DMS114 treated with DMSO at 0.1 percent for 48 hours (cell line): ENCODE results near the gene FAM163A.
"Not testable (repeated sequence)": the region's sequence is repeated elsewhere in the genome, so short reads cannot be mapped to it uniquely, and the experiment has no call there.

Experiments used
- DNase-seq: peaks from one replicate; lab custom pipeline; 2025; ENCODE audit not compliant: unreplicated experiment; lab: John Stamatoyannopoulos, UW

The FAM163A gene

DNA sequence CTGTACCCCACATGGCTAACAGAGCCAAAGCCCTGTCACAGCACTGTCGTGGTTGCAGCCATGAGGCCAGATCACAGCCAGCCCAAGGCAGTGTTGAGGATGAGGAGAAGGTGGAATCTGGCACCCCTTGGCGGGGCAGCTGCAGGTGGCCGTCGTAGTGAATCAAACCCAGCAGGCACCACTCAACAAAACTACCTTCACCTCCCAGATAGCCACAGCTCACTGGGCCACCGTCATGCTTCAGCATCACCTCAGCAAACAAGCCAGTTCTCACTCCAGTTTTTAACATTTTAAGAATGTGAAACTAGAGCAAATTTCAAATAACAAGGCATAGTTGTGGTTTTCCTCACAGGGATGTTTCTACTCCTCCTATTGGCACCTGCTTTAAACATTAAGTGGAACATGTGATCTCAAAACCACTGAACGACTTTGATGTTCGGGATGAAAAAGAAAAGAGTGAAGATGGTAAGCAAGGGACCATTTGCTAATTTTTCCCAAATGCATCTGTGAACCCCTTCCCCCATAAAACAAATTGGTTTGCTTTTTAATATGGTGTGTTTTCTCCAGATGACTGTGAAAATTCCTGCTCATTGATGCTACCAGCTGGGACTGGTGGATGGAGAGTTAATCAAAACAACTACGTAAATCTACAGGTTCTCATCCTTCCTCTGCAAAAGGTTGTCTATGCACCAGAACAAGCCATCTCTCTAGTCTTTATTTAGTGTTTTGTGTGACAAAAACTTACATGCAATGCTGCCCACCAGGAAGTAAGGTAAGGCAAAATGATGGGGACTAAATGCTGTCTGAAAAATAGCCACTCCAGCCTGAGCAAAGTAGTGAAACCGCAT is 89.0 kb downstream of the FAM163A start:
- no peak for DNase-seq

DNA sequence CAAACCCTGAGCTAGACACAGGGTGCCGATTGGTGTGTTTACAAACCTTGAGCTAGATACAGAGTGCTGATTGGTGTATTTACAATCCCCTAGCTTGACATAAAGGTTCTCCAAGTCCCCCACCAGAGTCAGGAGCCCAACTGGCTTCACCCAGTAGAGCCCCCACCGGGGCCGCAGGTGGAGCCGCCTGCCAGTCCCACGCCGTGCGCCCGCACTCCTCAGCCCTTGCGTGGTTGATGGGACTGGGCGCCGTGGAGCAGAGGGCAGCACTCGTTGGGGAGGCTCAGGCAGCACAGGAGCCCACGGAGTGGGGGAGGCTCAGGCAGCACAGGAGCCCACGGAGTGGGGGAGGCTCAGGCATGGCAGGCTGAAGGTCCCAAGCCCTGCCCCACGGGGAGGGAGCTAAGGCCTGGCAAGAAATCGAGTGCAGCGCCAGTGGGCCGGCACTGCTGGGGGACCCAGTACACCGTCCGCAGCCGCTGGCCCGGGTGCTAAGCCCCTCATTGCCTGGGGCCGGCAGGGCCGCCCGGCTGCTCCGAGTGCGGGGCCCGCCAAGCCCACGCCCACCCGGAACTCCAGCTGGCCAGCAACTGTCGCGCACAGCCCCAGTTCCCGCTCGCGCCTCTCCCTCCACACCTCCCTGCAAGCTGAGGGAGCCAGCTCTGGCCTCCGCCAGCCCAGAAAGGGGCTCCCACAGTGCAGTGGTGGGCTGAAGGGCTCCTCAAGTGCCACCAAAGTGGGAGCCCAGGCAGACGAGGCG is 93.8 kb downstream of the FAM163A start:
- not testable (repeated sequence) for DNase-seq

DNA sequence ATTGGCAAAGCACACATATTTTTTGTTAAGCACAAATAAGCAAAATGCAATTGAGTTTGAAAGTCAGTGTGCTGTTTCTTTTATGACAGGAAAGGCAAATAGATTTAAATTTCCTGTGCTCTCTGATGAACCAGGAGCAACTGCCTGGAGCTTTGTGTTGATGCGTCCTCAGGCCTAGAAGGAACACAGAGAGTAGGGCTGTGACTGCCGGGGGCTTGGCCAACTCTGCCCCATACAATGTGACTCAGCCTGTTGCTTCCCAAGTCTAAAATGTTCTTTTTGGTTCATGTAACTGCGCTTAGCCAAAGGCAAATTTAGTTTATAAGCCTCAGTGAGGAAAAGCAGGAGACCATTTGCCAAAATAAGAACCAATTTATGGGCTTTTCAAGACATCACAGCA is 97.0 kb downstream of the FAM163A start:
- no peak for DNase-seq

DNA sequence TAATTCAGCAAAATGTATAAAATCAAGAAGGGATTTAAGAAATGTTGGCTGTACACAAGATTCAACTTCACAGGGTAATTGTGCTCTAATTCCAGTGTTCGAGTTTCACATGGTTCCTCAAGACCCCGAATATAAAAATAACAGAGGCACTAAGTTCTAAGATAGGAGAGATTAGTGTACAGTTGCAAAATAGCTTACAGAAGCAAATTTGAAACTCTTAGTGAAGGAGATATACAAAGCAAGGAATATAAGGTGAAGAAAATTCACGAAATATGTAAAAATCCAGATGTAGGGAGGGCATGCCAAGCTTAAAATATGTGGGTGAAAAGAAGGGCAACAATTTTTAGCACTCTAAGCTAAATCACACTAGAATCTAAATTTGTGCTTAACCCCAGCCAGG is 105.1 kb downstream of the FAM163A start:
- DNase-seq: no peak

DNA sequence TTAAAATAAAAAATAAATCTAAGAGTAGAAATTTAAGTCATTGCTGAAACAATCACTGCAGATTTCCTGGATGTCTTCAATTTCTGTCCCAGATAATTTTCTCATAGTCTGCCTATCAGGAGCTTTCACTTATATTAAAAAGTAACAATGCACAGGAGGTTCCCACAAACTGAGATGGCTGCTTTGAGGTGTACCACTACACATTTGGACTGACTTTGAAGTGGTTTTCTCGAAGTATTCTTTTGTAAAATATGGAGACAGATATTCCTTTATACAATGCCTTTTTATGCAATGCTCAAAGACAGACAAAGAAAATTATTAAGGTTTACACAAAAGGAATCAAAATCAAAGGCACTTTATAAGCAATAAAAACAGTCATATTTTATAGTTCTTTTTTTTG is 110.0 kb downstream of the FAM163A start:
- DNase-seq: no peak

DNA sequence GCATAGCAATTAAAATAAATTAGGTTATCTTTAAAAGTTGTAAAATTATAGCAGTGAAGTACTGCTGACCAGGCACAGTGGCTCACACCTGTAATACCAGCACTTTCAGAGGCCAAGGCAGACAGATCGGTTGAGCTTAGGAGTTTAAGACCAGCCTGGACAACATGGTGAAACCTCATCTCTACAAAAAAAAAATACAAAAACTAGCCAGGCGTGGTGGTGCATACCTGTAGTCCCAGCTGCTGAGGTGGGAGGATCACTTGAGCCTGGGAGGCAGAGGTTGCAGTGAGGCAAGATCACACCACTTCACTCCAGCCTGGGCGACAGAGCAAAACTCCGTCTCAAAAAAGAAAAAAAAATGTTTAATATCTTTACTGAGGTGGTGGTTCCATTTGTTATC is 112.7 kb downstream of the FAM163A start:
- DNase-seq: not testable (repeated sequence)

DNA sequence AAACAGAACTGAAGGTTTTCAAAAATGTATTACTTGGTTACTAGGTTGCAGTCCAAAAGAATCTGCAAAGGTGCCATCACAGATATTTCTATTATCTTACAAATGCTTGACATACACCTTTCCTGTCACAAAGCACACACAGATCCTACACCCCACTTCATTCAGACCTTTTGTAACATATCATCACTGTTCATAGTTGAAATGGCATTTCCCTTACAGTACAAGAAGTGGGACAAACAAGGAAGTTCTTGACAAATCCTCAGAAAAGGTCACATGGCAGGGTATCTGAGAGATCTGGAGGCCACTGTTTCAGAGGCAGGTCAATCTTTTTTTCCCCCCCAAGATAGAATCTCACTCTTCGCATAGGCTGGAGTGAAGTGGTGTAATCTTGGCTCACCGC is 113.2 kb downstream of the FAM163A start:
- DNase-seq: no peak

DNA sequence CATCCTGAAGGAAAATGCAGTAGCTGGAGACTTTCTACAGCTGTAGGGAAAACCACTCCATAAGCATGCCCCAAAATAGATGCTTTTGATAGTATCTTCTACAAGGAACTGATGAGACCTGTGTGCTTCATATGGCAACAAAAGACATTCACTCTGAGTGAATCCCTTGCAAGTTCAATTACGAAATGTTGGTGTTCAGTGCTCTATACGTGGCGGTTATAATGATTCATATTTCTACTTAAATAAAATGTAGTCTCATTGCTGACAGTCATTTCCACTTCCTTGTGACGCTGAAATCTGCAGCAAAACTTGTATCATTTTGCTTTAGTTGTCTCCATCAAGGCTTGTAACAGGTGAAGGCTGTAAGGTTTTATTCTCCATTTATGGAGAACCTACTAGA is 113.9 kb downstream of the FAM163A start:
- DNase-seq: no peak

DNA sequence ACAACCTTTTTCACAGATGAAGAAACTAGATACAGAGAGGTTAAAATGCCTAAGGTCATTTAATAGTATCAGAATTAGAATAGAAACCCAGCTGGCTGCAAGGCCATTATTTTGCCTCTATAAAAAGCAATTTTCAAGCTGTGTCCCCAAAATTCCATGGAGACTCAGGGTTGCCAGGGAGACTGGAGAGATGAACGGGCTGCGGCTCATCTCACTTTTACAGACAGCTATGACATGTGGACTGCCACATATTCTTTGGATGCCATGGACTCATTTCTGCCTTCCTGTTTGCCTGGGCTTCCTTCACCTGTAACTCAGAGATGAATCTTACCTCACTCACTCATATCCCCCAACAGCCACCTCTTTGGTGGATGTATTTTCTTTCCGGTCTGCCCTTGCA is 117.6 kb downstream of the FAM163A start:
- no peak for DNase-seq

DNA sequence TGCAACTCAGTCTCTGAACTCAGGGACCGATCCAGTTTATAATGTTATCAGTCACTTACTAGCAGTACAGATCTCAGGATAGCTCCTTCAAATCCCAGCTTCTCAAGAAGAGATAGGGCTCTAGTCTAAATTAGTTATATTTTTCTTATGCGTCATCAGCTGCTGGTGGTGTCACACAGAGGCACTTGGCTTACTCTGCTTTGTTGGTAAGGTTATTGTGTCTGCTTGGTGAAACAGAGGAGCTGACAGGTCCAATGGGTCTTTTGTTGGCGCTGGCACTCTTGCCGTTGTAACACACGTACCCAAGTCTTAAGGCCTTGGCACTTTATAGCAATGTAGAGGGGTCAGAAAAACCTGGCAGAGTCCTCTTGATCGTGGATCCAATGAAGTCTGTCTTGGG is 122.3 kb downstream of the FAM163A start:
- DNase-seq: no peak
